Skeletal muscle tissue (tissue), 4 donors: Measurements from ENCODE around the gene DALRD3. TPM values are rescaled to one million over a fixed set of nuclear protein-coding genes. Genes with fewer than 3 reads are reported as not detected.
A peak's percentile ranks its signal among the peaks of the same experiment; 100 is the strongest.

Experiments used
- H3K27ac ChIP-seq: one replicate; pipeline ENCODE4 v1.7.0; 2013; ENCODE audit warnings: mild to moderate bottlenecking, low read depth, low read length, inconsistent platforms
- H3K27me3 ChIP-seq, 3 donors: one replicate each; pipeline ENCODE4 v1.7.0; 2013; ENCODE audit warnings: low read length in 3 of 3; ENCODE audit not compliant: control insufficient read depth in 3 of 3, insufficient read depth in 3 of 3
- H3K36me3 ChIP-seq, 3 donors: one replicate each; pipeline ENCODE4 v1.7.0; 2013; ENCODE audit warnings: low read length in 3 of 3; ENCODE audit not compliant: control insufficient read depth in 3 of 3, insufficient read depth in 3 of 3
- H3K4me1 ChIP-seq, 3 donors: one replicate each; pipeline ENCODE4 v1.7.0; 2013; ENCODE audit warnings: low read length in 3 of 3, mild to moderate bottlenecking in 3 of 3; ENCODE audit not compliant: control insufficient read depth in 3 of 3, insufficient read depth in 3 of 3
- H3K4me3 ChIP-seq, 3 donors: one replicate each; pipeline ENCODE4 v1.7.0; 2013; ENCODE audit warnings: low read length in 3 of 3
- H3K9ac ChIP-seq, 3 donors: one replicate each; pipeline ENCODE4 v1.7.0; 2013; ENCODE audit warnings: low read length in 3 of 3, mild to moderate bottlenecking in 3 of 3, moderate library complexity in 2 of 3, low read depth in 1 of 3
- H3K9me3 ChIP-seq, 3 donors: one replicate each; pipeline ENCODE4 v1.7.0; 2013; ENCODE audit warnings: low read length in 3 of 3; ENCODE audit not compliant: control insufficient read depth in 3 of 3
- total RNA-seq: library from RNA; depleted of rRNA; stranded (reverse); fragments of >200 nt; gene quantifications from one replicate; pipeline ENCODE4 v1.2.3, GENCODE V29; 2014
- donor health status: Osteomylitis.

Gene DALRD3
- total RNA-seq = 27.7 TPM

GRCh38 chr3:49017971-49018706 lies at the start of gene DALRD3:
Gene DALRD3 (minus strand): TSS chr3:49018580. CDS start chr3:49018564, 16 bp downstream.
- Histone ChIP-seq H3K9me3 (no peaks in the 10 kb centered on the region), H3K9ac (peak within 1 kb of the TSS; percentile 68 to 86 (median 81)), H3K4me1 (peaks cover 44 to 59% (median 53%) of the 10 kb centered on the region in 3 donors), H3K27ac (peak within 1 kb of the TSS; percentile 65), H3K4me3 (peak within 1 kb of the TSS; percentile 81 to 89 (median 87)), H3K36me3 (peaks cover 34 to 40% (median 35%) of the 10 kb centered on the region in 3 donors), H3K27me3 (no peaks in the 10 kb centered on the region)

GRCh38 chr3:49058011-49058410 lies 39.6 kb upstream of the DALRD3 start:
- Histone ChIP-seq H3K27ac (no peak overlapping the region), H3K36me3 (peaks cover 35 to 52% (median 43%) of the 10 kb centered on the region in 3 donors), H3K9me3 (no peaks in the 10 kb centered on the region), H3K27me3 (no peaks in the 10 kb centered on the region), H3K4me3 (no peak overlapping the region), H3K9ac (no peak overlapping the region), H3K4me1 (peaks cover 0 to 6% (median 0%) of the 10 kb centered on the region in 3 donors)

DNA sequence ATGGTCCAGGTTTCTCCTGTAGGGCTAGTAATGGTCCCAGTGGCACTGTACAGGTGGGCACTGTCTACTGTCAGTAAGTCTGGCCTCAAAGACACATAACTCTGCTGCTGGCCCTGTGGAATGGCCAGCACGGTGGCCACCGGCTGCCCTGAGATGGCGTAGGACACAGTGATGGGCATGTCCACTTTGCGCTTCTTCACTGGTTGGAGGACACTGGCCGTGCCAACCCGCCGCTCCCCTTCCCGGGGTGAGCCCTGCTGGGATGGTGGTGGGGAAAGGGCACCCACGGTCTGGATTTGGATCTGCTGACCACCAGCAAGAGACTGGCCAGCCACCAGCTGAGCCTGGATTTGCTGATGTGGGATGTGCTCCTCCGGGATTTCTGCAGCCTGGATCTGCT lies 38.9 kb upstream of the DALRD3 start:
- H3K9me3 ChIP-seq = no peaks in the 10 kb centered on the region
- peaks cover 37 to 49% (median 45%) of the 10 kb centered on the region in 3 donors for H3K36me3 ChIP-seq

DNA sequence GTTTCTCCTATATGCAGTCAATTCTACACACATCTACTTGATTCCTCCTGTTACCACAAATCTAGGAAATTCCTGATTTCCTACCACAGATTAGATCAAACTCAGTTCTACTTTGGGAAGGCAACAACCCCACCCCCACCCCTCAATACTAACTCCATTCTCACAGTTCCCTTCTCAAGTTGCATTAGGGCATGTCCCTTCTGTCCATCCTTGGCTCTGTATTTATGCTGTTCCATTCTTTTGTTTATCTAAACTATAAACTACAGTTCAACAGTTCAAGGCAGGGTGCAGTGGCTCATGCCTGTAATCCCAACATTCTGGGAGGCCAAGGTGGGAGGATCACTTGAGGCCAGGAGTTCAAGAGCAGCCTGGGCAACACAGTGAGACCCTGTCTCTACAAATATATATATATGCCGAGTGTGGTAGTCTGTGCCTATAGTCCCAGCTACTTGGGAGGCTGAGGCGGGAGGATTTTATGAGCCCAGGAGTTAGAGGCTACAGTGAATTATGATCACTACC lies 36.0 kb upstream of the DALRD3 start:
- H3K4me1 ChIP-seq = peaks cover 0 to 6% (median 0%) of the 10 kb centered on the region in 3 donors
- H3K9ac ChIP-seq = peak overlapping the region in 1 of 3 donors; percentile 16
- H3K27ac ChIP-seq = no peak overlapping the region
- peaks cover 37 to 44% (median 42%) of the 10 kb centered on the region in 3 donors for H3K36me3 ChIP-seq
- H3K27me3 ChIP-seq = no peaks in the 10 kb centered on the region
- no peak overlapping the region for H3K4me3 ChIP-seq
- H3K9me3 ChIP-seq = no peaks in the 10 kb centered on the region

More for the DNA sequence above, 38.9 kb upstream of the DALRD3 start:
- H3K27ac ChIP-seq = no peak overlapping the region
- H3K4me1 ChIP-seq = peaks cover 0 to 6% (median 0%) of the 10 kb centered on the region in 3 donors
- no peaks in the 10 kb centered on the region for H3K27me3 ChIP-seq
- H3K9ac ChIP-seq = no peak overlapping the region
- no peak overlapping the region for H3K4me3 ChIP-seq

DNA sequence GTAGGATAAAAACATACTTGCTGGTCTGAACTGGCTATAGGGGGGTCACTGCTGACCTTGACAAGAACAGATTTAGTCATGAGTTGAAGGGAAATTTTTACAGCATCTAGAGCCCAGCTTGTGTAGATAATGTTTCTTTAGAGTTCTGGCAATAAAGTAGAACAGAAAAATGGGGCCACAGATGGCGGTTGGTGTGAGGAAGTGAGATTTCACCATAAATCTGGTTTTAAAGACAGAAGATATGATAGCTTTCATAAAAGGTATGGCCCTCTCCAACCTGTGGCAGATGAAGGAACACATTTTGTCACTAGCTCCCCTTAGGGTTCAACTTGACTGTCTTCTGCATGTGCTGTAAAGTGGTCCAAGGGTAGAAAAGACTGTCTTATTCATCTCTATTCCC lies 35.2 kb upstream of the DALRD3 start:
- H3K9me3 ChIP-seq = no peaks in the 10 kb centered on the region
- peaks cover 37 to 44% (median 42%) of the 10 kb centered on the region in 3 donors for H3K36me3 ChIP-seq
- H3K27ac ChIP-seq = no peak overlapping the region
- H3K9ac ChIP-seq = no peak overlapping the region
- no peaks in the 10 kb centered on the region for H3K27me3 ChIP-seq
- no peak overlapping the region for H3K4me3 ChIP-seq
- H3K4me1 ChIP-seq = peaks cover 0 to 6% (median 0%) of the 10 kb centered on the region in 3 donors

DNA sequence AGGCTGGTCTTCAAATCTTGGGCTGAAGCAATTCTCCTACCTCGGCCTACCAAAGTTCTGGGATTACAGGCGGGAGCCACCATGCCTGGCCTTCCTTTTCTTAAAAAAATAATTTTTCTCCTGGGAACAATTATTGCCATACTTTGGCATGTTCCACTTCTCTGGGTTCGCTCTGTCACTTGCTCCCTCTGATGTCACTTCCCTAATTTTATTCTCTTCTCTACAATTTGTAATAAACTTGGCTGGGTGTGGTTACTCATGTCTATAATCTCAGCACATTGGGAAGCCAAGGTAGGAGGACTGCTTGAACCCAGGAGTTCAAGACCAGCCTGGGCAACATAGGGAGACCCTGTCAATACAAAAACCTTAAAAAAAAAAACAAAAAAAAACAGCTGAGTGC lies 16.9 kb upstream of the DALRD3 start:
- H3K4me3 ChIP-seq = no peak overlapping the region
- H3K27me3 ChIP-seq = no peaks in the 10 kb centered on the region
- no peaks in the 10 kb centered on the region for H3K4me1 ChIP-seq
- H3K9me3 ChIP-seq = no peaks in the 10 kb centered on the region
- H3K27ac ChIP-seq = no peak overlapping the region
- no peak overlapping the region for H3K9ac ChIP-seq
- H3K36me3 ChIP-seq = peaks cover 33 to 56% (median 40%) of the 10 kb centered on the region in 3 donors

DNA sequence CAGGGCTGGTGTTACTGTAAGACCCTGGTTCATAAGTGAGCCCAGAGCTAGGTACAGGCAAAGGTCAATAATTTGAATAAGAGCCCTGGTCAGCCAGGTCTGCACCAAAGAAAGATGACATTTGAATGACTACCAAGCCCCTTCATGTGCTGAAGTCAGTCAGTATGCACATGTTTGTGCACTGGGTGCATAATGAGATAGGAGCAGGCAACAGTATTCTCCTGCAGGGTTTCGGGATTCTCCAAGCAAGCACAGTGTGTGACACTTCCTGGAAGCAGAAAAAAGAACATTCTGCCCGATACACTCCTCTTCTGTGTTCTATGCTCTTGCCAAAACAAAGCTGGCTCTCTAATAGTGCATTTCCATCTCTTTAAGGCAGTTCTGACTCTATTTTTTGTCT lies 16.3 kb upstream of the DALRD3 start:
- no peak overlapping the region for H3K27ac ChIP-seq
- no peak overlapping the region for H3K9ac ChIP-seq
- peaks cover 0 to 3% (median 0%) of the 10 kb centered on the region in 3 donors for H3K4me1 ChIP-seq
- peaks cover 35 to 55% (median 36%) of the 10 kb centered on the region in 3 donors for H3K36me3 ChIP-seq
- no peaks in the 10 kb centered on the region for H3K27me3 ChIP-seq
- no peaks in the 10 kb centered on the region for H3K9me3 ChIP-seq
- H3K4me3 ChIP-seq = no peak overlapping the region

DNA sequence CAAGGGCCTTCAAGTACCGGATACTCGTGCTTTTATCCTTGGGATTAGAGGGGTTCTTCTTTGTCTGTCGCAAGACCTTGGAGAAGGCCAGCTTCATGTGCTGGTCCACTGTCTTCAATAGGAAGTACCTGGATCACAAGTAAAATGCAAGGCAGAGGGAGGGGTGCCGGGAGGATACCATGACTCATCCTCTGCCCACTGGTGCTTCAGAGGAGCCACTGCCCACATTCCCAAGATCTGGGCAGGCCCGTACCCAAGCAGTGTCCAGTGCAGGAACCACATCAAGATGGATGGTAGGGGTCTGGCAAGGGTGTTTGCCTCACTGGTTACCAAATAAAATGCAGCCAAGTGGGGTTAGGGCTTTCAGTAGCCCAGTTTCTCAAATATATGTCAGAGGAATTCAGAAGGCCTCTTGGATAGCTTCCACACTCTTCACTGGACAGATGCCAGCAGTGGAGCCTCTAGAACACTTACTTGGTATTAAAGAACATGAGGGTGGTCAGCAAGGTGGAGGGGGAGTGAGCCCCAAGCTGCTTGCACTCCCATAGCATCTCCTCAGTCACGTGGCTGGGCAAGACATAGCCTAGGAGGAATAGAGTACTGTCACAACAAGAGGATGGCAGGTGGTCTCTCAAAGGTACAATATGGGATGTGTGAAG lies 14.4 kb upstream of the DALRD3 start:
- peaks cover 35 to 54% (median 39%) of the 10 kb centered on the region in 3 donors for H3K36me3 ChIP-seq
- H3K4me1 ChIP-seq = peaks cover 12 to 17% (median 12%) of the 10 kb centered on the region in 3 donors
- no peaks in the 10 kb centered on the region for H3K9me3 ChIP-seq
- no peak overlapping the region for H3K4me3 ChIP-seq
- no peak overlapping the region for H3K27ac ChIP-seq
- H3K27me3 ChIP-seq = no peaks in the 10 kb centered on the region
- no peak overlapping the region for H3K9ac ChIP-seq

DNA sequence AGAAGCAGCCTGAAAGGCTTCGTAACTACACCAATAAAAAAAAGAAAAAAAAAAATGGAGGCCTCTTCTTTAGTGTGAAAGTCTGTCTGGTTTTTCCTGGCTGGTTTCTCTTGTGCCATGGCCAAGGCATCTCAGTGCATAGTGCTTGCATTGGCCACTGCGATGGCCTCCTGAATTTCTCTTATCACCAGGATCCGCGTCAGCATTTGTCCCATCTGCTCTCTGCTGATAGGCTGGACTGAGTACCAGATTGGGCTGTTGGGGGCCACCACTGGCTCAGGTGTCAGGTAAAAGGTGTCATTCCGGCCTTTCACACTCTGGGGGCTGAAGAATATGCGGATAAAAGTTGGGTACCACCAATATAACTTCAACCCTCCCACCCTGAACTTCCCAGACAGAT lies 11.9 kb upstream of the DALRD3 start:
- H3K27ac ChIP-seq = no peak overlapping the region
- H3K4me3 ChIP-seq = no peak overlapping the region
- no peaks in the 10 kb centered on the region for H3K27me3 ChIP-seq
- H3K9ac ChIP-seq = no peak overlapping the region
- H3K4me1 ChIP-seq = peaks cover 15 to 41% (median 20%) of the 10 kb centered on the region in 3 donors
- no peaks in the 10 kb centered on the region for H3K9me3 ChIP-seq
- H3K36me3 ChIP-seq = peaks cover 48 to 58% (median 54%) of the 10 kb centered on the region in 3 donors

- H3K9ac ChIP-seq = peak overlapping the region; percentile 66 to 99 (median 85)
- no peaks in the 10 kb centered on the region for H3K9me3 ChIP-seq
- peak overlapping the region; percentile 94 for H3K27ac ChIP-seq
- H3K27me3 ChIP-seq = no peaks in the 10 kb centered on the region
- peak overlapping the region; percentile 66 to 97 (median 72) for H3K4me3 ChIP-seq
- H3K4me1 ChIP-seq = peaks cover 19 to 49% (median 25%) of the 10 kb centered on the region in 3 donors
- peaks cover 54 to 61% (median 57%) of the 10 kb centered on the region in 3 donors for H3K36me3 ChIP-seq
These were observed 11.1 kb upstream of the DALRD3 start for GRCh38 chr3:49029563-49029884.
